ENCODE results near the gene IDUA. TPM values are rescaled to one million over a fixed set of nuclear protein-coding genes. Genes with fewer than 3 reads are reported as not detected.

The IDUA gene
- total RNA-seq, 4 donors from 2014 or later = 23.9 to 79.4 (median 52.9) TPM

GRCh38 chr4:966266-967112 is 20.4 kb upstream of the IDUA start:
- DNase-seq (ENCODE audit: low spot score in 2 of 2) = no peak
- H3K4me1 ChIP-seq = peaks cover 0 to 8% (median 4%) of the 10 kb centered on the region in 4 donors
- peaks cover 0 to 63% (median 0%) of the 10 kb centered on the region in 3 donors for H3K36me3 ChIP-seq
- WGBS, 2 donors = 83 to 89% methylated on average over 22 to 29 of the region's 48 CpGs
- no peaks in the 10 kb centered on the region for H3K27me3 ChIP-seq
- no peak overlapping the region for H3K27ac ChIP-seq
- no peaks in the 10 kb centered on the region for H3K9me3 ChIP-seq
- TF ChIP-seq EP300 (IDR thresholded peaks at IDR 0.05) (no peak), CTCF (IDR thresholded peaks at IDR 0.05) (no peak), POLR2A (IDR thresholded peaks at IDR 0.05) (no peak)
- H3K4me3 ChIP-seq = no peak overlapping the region

DNA sequence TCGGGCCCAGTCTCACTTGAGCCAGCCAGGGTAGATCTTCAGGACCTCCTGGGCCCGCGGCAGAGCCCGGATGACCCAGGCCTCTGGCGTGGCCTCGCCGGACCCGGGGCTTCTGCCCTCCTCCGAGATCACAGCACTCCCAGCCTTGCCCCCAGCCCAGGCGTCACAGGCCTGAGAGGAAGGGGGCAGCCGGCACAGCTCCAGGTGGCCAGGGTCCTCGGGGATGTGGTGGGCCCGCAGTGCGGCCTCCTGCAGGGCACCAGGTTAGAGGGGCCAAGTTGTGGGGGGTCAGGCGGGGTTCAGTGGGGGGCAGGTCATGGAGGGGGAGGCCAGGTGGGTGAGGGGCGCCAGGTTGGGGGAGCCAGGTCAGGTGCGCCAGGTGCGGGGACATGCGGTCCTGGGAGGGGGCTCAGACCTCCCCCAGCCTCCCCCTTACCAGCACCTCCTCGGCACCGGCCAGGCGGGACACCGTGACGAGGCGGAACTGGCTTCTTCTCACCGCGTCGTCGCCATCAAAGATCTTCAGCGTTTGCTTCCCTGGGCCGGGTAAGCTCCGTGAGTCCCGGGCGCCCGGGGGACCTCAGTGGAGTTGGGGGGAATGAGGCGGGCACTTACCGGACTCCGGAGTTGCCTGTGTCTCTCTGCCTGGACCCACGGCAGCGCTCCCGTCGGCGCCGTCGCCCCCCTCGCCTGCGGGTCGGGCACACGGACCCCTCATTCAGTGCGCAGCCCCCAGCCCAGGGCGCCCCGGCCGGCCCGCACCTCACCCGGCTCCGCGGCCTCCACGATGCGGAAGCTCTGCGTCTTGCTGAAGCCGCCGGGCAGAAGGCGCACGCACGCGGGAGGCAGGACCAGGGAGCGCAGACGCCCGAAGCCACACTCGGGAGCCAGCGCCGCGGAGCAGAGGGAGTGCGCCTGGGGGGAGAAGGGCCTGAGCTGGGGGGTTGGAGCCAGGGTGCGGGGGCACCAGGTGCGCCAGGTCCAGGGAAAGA is 19.4 kb upstream of the IDUA start:
- WGBS, 2 donors = 50 to 57% methylated on average over 65 to 70 of the region's 76 CpGs
- peaks cover 0 to 17% (median 14%) of the 10 kb centered on the region in 4 donors for H3K4me1 ChIP-seq
- H3K27me3 ChIP-seq = no peaks in the 10 kb centered on the region
- H3K36me3 ChIP-seq = peaks cover 0 to 54% (median 0%) of the 10 kb centered on the region in 3 donors
- no peak for DNase-seq (ENCODE audit: low spot score in 2 of 2)
- H3K9me3 ChIP-seq = no peaks in the 10 kb centered on the region
- H3K4me3 ChIP-seq = no peak overlapping the region
- TF ChIP-seq CTCF (IDR thresholded peaks at IDR 0.05) = no peak
- TF ChIP-seq POLR2A (IDR thresholded peaks at IDR 0.05) = no peak
- TF ChIP-seq EP300 (IDR thresholded peaks at IDR 0.05) = no peak
- H3K27ac ChIP-seq = no peak overlapping the region

DNA sequence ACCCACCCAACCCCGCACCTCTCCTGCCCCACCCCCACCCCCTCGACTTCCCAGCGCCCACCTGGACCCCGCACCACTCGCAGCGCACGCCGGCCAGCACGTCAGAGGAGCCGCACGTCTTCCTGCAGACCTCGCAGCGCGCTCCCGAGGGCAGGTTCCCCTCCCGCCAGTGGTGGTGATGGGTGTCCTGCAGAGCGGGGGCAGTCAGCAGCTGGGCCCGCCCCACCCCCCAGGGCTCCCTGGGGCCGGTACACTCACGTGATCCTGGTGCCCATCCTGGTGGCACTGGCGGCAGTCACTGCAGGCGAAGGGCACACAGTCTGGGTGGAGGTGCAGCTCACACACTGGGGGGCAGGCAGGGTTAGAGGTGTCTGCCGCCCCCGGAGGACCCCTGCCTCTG is 18.6 kb upstream of the IDUA start:
- Histone ChIP-seq H3K27me3 (no peaks in the 10 kb centered on the region), H3K4me1 (peaks cover 0 to 23% (median 18%) of the 10 kb centered on the region in 4 donors), H3K4me3 (no peak overlapping the region), H3K9me3 (no peaks in the 10 kb centered on the region), H3K27ac (no peak overlapping the region), H3K36me3 (peaks cover 0 to 46% (median 0%) of the 10 kb centered on the region in 3 donors)
- no peak for DNase-seq (ENCODE audit: low spot score in 2 of 2)
- TF ChIP-seq EP300 (IDR thresholded peaks at IDR 0.05) (no peak), CTCF (IDR thresholded peaks at IDR 0.05) (no peak), POLR2A (IDR thresholded peaks at IDR 0.05) (no peak)
- 0 to 36% methylated on average over 1 to 12 of the region's 24 CpGs for WGBS, 2 donors

GRCh38 chr4:968621-969394 is 18.0 kb upstream of the IDUA start:
- Histone ChIP-seq H3K4me3 (no peak overlapping the region), H3K4me1 (peaks cover 0 to 25% (median 19%) of the 10 kb centered on the region in 4 donors), H3K36me3 (peaks cover 0 to 40% (median 0%) of the 10 kb centered on the region in 3 donors), H3K27me3 (no peaks in the 10 kb centered on the region), H3K27ac (no peak overlapping the region), H3K9me3 (no peaks in the 10 kb centered on the region)
- 86 to 87% methylated on average over 15 to 18 of the region's 23 CpGs for WGBS, 2 donors
- TF ChIP-seq EP300 (IDR thresholded peaks at IDR 0.05) = no peak
- no peak for TF ChIP-seq CTCF (IDR thresholded peaks at IDR 0.05)
- no peak for TF ChIP-seq POLR2A (IDR thresholded peaks at IDR 0.05)
- no peak for DNase-seq (ENCODE audit: low spot score in 2 of 2)

All from tibial nerve (tissue), 4 donors.